Mesendoderm (in vitro differentiated cells): ENCODE data around the gene DENND1A.

Source experiments
- DNase-seq: peaks from one replicate; pipeline ENCODE4 v3.0.0; 2013
- H2AK5ac ChIP-seq: 2 replicates; pipeline ENCODE4 v1.6.1; 2013; ENCODE audit warnings: low read length, inconsistent platforms
- H2BK120ac ChIP-seq: 2 replicates; pipeline ENCODE4 v1.6.1; 2013; ENCODE audit warnings: low read depth, mild to moderate bottlenecking, low read length, moderate library complexity, mixed read lengths
- H2BK15ac ChIP-seq: replicated peaks from 2 replicates; pipeline ENCODE4 v1.6.1; 2013; ENCODE audit warnings: low read depth, mild to moderate bottlenecking, moderate library complexity
- H2BK5ac ChIP-seq: 2 replicates; pipeline ENCODE4 v1.6.1; 2013; ENCODE audit warnings: low read length, inconsistent platforms
- H3K18ac ChIP-seq: 2 replicates; pipeline ENCODE4 v1.6.1; 2013; ENCODE audit warnings: mild to moderate bottlenecking, low read length, mixed read lengths
- H3K23ac ChIP-seq: one replicate; pipeline ENCODE4 v1.6.1; 2013; ENCODE audit warnings: low read length
- H3K27ac ChIP-seq: 2 replicates; pipeline ENCODE4 v1.5.1; 2013; ENCODE audit warnings: low read depth, mild to moderate bottlenecking, inconsistent platforms, low read length, moderate library complexity
- H3K27me3 ChIP-seq: 2 replicates; pipeline ENCODE4 v1.6.1; 2013; ENCODE audit warnings: low read length, control low read depth, mild to moderate bottlenecking, inconsistent platforms; ENCODE audit not compliant: insufficient read depth, poor library complexity
- H3K36me3 ChIP-seq: 2 replicates; pipeline ENCODE4 v1.6.1; 2013; ENCODE audit warnings: low read length, inconsistent platforms; ENCODE audit not compliant: control insufficient read depth, insufficient read depth
- H3K4ac ChIP-seq: one replicate; pipeline ENCODE4 v1.6.1; 2013; ENCODE audit warnings: low read depth, mild to moderate bottlenecking, low read length, moderate library complexity
- H3K4me1 ChIP-seq: 2 replicates; pipeline ENCODE4 v1.6.1; 2013; ENCODE audit warnings: low read depth, low read length, inconsistent platforms; ENCODE audit not compliant: control insufficient read depth
- H3K4me2 ChIP-seq: 2 replicates; pipeline ENCODE4 v1.6.1; 2013; ENCODE audit warnings: low read length
- H3K4me3 ChIP-seq: 2 replicates; pipeline ENCODE4 v1.5.1; 2013; ENCODE audit warnings: mild to moderate bottlenecking, low read length
- H3K56ac ChIP-seq: one replicate; pipeline ENCODE4 v1.6.1; 2013; ENCODE audit warnings: low read length
- H3K79me1 ChIP-seq: 2 replicates; pipeline ENCODE4 v1.6.1; 2013; ENCODE audit warnings: low read length, inconsistent platforms
- H3K79me2 ChIP-seq: 2 replicates; pipeline ENCODE4 v1.6.1; 2013; ENCODE audit warnings: mild to moderate bottlenecking, low read length; ENCODE audit not compliant: control insufficient read depth, insufficient read depth
- H3K9ac ChIP-seq: 2 replicates; pipeline ENCODE4 v1.6.1; 2013; ENCODE audit warnings: low read length, inconsistent platforms
- H4K5ac ChIP-seq: one replicate; pipeline ENCODE4 v1.6.1; 2013; ENCODE audit warnings: low read length
- H4K8ac ChIP-seq: one replicate; pipeline ENCODE4 v1.6.1; 2013; ENCODE audit warnings: low read depth, mild to moderate bottlenecking, control low read depth, low read length, moderate library complexity
- WGBS: extraction: QIAGEN DNeasy Blood & Tissue Kit; methylation state at CpG from one replicate; pipeline ENCODE4 v1.1.7; 2013; ENCODE audit warnings: low lambda C conversion rate, missing lambda C conversion rate; ENCODE audit not compliant: insufficient coverage; ENCODE audit errors: extremely low coverage; 5-methylcytosine and 5-hydroxymethylcytosine counted together

The DENND1A gene

GRCh38 chr9:123611226-123611625 is 318.7 kb downstream of the DENND1A start:
- no CpG with 5 or more reads among the region's 1 CpG for WGBS

GRCh38 chr9:123609844-123610243 is 320.1 kb downstream of the DENND1A start:
- no peak overlapping the region for H3K4ac ChIP-seq
- H3K4me3 ChIP-seq, result no peak overlapping the region
- WGBS, result no CpG with 5 or more reads among the region's 6 CpGs
- no peak overlapping the region for H2BK15ac ChIP-seq
- no peak overlapping the region for H2BK5ac ChIP-seq
- no peaks in the 10 kb centered on the region for H3K4me1 ChIP-seq
- no peak overlapping the region for H2BK120ac ChIP-seq
- H3K79me2 ChIP-seq, result no peaks in the 10 kb centered on the region
- DNase-seq, result no peak
- H3K79me1 ChIP-seq, result no peaks in the 10 kb centered on the region
- no peak overlapping the region for H3K18ac ChIP-seq
- H3K56ac ChIP-seq, result no peak overlapping the region
- H3K27ac ChIP-seq, result no peak overlapping the region
- no peak overlapping the region for H4K5ac ChIP-seq
- no peak overlapping the region for H2AK5ac ChIP-seq
- H3K36me3 ChIP-seq, result no peaks in the 10 kb centered on the region
- no peak overlapping the region for H3K9ac ChIP-seq
- no peak overlapping the region for H3K4me2 ChIP-seq
- no peak overlapping the region for H4K8ac ChIP-seq
- no peaks in the 10 kb centered on the region for H3K27me3 ChIP-seq
- H3K23ac ChIP-seq, result no peak overlapping the region

More at GRCh38 chr9:123611226-123611625, 318.7 kb downstream of the DENND1A start:
- no peak overlapping the region for H3K56ac ChIP-seq
- H4K8ac ChIP-seq, result no peak overlapping the region
- H3K4me2 ChIP-seq, result no peak overlapping the region
- H3K4ac ChIP-seq, result no peak overlapping the region
- no peak overlapping the region for H4K5ac ChIP-seq
- no peaks in the 10 kb centered on the region for H3K27me3 ChIP-seq
- H3K23ac ChIP-seq, result no peak overlapping the region
- no peak overlapping the region for H3K27ac ChIP-seq
- H3K18ac ChIP-seq, result no peak overlapping the region
- no peaks in the 10 kb centered on the region for H3K79me2 ChIP-seq
- H3K36me3 ChIP-seq, result no peaks in the 10 kb centered on the region
- H3K4me3 ChIP-seq, result no peak overlapping the region
- H2AK5ac ChIP-seq, result no peak overlapping the region
- no peaks in the 10 kb centered on the region for H3K79me1 ChIP-seq
- no peak overlapping the region for H2BK5ac ChIP-seq
- H3K4me1 ChIP-seq, result no peaks in the 10 kb centered on the region
- DNase-seq, result no peak
- H2BK120ac ChIP-seq, result no peak overlapping the region
- no peak overlapping the region for H3K9ac ChIP-seq
- no peak overlapping the region for H2BK15ac ChIP-seq

DNA sequence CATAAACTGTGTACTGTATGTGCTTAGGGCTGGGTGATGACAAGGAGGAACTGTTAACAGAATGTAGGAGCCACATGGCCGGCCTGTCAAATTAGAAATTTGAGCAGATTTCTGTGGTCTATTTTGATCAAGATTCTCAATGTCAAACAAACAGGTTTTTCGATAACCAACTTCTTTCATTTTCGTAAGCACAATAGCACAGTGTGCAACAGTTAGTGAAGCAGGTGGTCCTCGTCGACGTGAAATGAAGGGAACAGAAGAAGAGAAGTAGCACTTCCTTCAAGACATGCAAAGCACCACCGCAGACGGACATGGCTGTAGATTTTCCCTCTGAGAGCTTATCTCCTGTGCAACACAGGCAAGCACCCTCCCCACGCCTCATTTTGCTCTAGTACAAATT is 321.8 kb downstream of the DENND1A start:
- Histone ChIP-seq H3K56ac (no peak overlapping the region), H3K4ac (no peak overlapping the region), H2BK5ac (no peak overlapping the region), H3K79me1 (no peaks in the 10 kb centered on the region), H3K4me1 (no peaks in the 10 kb centered on the region), H2AK5ac (no peak overlapping the region), H2BK120ac (no peak overlapping the region), H3K79me2 (no peaks in the 10 kb centered on the region), H3K27me3 (no peaks in the 10 kb centered on the region), H2BK15ac (no peak overlapping the region), H3K4me2 (no peak overlapping the region), H4K8ac (no peak overlapping the region), H3K9ac (no peak overlapping the region), H3K4me3 (no peak overlapping the region), H3K36me3 (no peaks in the 10 kb centered on the region), H3K27ac (no peak overlapping the region), H3K23ac (no peak overlapping the region), H4K5ac (no peak overlapping the region), H3K18ac (no peak overlapping the region)
- DNase-seq, result no peak
- no CpG with 5 or more reads among the region's 9 CpGs for WGBS

DNA sequence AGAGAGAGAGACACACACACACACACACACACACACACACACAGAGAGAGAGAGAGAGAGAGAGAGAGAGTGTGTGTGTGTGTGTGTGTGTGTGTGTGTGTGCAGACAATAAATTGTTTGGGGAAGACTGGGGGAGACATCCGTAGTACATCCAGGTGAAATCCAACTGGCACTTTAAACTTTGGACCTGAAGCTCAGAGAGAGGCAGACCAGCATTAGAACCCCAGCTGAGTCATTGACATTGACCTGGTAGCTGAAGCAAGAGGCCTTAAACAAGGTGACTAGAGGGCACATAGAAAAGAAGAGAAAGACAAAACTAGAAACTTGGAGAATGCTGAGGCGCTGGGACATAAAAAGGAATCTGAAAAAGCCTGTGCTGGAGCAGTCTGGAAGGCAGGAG is 322.4 kb downstream of the DENND1A start:
- no peak overlapping the region for H3K4me3 ChIP-seq
- no peak overlapping the region for H2BK15ac ChIP-seq
- no peak overlapping the region for H3K9ac ChIP-seq
- no peak overlapping the region for H3K23ac ChIP-seq
- no peak overlapping the region for H3K27ac ChIP-seq
- H3K36me3 ChIP-seq, result no peaks in the 10 kb centered on the region
- H2AK5ac ChIP-seq, result no peak overlapping the region
- H3K79me2 ChIP-seq, result no peaks in the 10 kb centered on the region
- no peaks in the 10 kb centered on the region for H3K4me1 ChIP-seq
- no peak overlapping the region for H3K56ac ChIP-seq
- H4K8ac ChIP-seq, result no peak overlapping the region
- no peaks in the 10 kb centered on the region for H3K79me1 ChIP-seq
- H3K18ac ChIP-seq, result no peak overlapping the region
- H3K4ac ChIP-seq, result no peak overlapping the region
- H2BK5ac ChIP-seq, result no peak overlapping the region
- no CpG with 5 or more reads among the region's 2 CpGs for WGBS
- H3K4me2 ChIP-seq, result no peak overlapping the region
- H3K27me3 ChIP-seq, result no peaks in the 10 kb centered on the region
- DNase-seq, result no peak
- no peak overlapping the region for H4K5ac ChIP-seq
- H2BK120ac ChIP-seq, result no peak overlapping the region

DNA sequence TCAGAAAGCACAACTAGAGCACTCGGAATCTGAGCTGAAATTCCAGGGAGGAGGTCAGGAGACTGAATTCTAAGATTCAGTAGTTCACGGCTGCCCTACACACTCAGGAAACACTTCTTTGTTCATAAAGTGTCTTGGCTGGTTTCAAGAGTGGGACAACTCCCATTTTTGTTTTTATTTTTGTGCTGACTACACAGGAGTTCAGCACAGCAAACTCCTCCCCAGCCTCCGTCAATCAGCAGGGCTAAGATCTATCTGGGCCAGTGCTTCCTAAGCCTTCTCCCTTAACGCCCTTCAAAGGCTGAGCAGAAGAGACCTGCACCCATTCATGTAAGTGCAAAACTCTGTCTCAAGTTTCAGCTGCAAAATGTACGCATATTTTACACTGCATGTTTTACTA is 323.8 kb downstream of the DENND1A start:
- no peak overlapping the region for H4K5ac ChIP-seq
- H2AK5ac ChIP-seq, result no peak overlapping the region
- no peak overlapping the region for H2BK5ac ChIP-seq
- H3K18ac ChIP-seq, result no peak overlapping the region
- no peaks in the 10 kb centered on the region for H3K79me1 ChIP-seq
- no peaks in the 10 kb centered on the region for H3K4me1 ChIP-seq
- DNase-seq, result no peak
- H3K23ac ChIP-seq, result no peak overlapping the region
- H3K4me3 ChIP-seq, result no peak overlapping the region
- no peak overlapping the region for H2BK15ac ChIP-seq
- H3K79me2 ChIP-seq, result no peaks in the 10 kb centered on the region
- no peak overlapping the region for H2BK120ac ChIP-seq
- H3K27me3 ChIP-seq, result no peaks in the 10 kb centered on the region
- no peaks in the 10 kb centered on the region for H3K36me3 ChIP-seq
- no CpG with 5 or more reads among the region's 5 CpGs for WGBS
- H3K4me2 ChIP-seq, result no peak overlapping the region
- H3K9ac ChIP-seq, result no peak overlapping the region
- H3K4ac ChIP-seq, result no peak overlapping the region
- no peak overlapping the region for H3K56ac ChIP-seq
- H4K8ac ChIP-seq, result no peak overlapping the region
- H3K27ac ChIP-seq, result no peak overlapping the region

DNA sequence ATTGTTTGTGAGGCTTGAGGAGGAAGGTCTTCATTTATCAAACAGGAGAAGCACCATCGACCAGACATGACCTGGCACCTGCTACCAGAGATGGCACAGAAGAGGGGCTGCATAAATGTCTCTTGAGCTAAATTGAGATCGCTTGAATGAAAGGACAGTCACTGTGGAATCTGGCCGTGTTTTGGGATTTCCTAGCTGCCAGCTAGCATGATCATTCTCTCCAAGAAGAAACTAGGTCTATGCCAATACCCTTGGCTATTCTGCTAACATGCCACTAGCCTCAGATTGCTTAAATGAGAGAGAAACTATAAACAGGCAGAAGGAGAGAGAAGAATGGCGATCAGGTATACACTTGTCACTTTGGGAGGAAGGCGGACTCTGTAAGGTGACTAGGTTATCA is 324.6 kb downstream of the DENND1A start:
- Histone ChIP-seq H3K4me3 (no peak overlapping the region), H3K27ac (no peak overlapping the region), H3K36me3 (no peaks in the 10 kb centered on the region), H3K56ac (no peak overlapping the region), H3K27me3 (no peaks in the 10 kb centered on the region), H4K8ac (no peak overlapping the region), H2BK15ac (no peak overlapping the region), H2AK5ac (no peak overlapping the region), H3K4me1 (no peaks in the 10 kb centered on the region), H3K79me1 (no peaks in the 10 kb centered on the region), H3K4ac (no peak overlapping the region), H2BK120ac (no peak overlapping the region), H4K5ac (no peak overlapping the region), H3K79me2 (no peaks in the 10 kb centered on the region), H3K18ac (no peak overlapping the region), H3K9ac (no peak overlapping the region), H2BK5ac (no peak overlapping the region), H3K23ac (no peak overlapping the region), H3K4me2 (no peak overlapping the region)
- no CpG with 5 or more reads among the region's 5 CpGs for WGBS
- DNase-seq, result no peak
